Type B pancreatic cell (in vitro differentiated cells): Measurements from ENCODE around the gene ATP5ME. TPM values are rescaled to one million over a fixed set of nuclear protein-coding genes. Genes with fewer than 3 reads are reported as not detected.

Experiments used
- DNase-seq: peaks from one replicate; pipeline ENCODE4 v3.0.0; 2021; ENCODE audit warnings: mixed read lengths; ENCODE audit not compliant: unreplicated experiment; ENCODE audit errors: extremely low spot score
- H3K27ac Mint-ChIP-seq: 2 replicates; pipeline ENCODE4 v1.8.0; 2021; ENCODE audit warnings: mild to moderate bottlenecking, mixed read lengths
- H3K27me3 Mint-ChIP-seq: 2 replicates; pipeline ENCODE4 v1.8.0; 2021; ENCODE audit warnings: mixed read lengths
- H3K36me3 Mint-ChIP-seq: 2 replicates; pipeline ENCODE4 v1.8.0; 2021; ENCODE audit warnings: mixed read lengths
- H3K4me1 Mint-ChIP-seq: one replicate; pipeline ENCODE4 v1.8.0; 2021; ENCODE audit warnings: mixed read lengths; ENCODE audit not compliant: unreplicated experiment
- H3K4me3 Mint-ChIP-seq: 2 replicates; pipeline ENCODE4 v1.8.0; 2021; ENCODE audit warnings: mild to moderate bottlenecking, mixed read lengths
- H3K9me3 Mint-ChIP-seq: 2 replicates; pipeline ENCODE4 v1.8.0; 2021; ENCODE audit warnings: mixed read lengths
- CTCF ChIP-seq: fragments of 200-600 bp; sonication (generic); conservative IDR thresholded peaks from 2 replicates; pipeline ENCODE4 v1.5.0; 2021; ENCODE audit warnings: antibody characterized with exemption, mild to moderate bottlenecking
- total RNA-seq: library from RNA; stranded (reverse); gene quantifications from 2 replicates; pipeline ENCODE4 v1.2.1, GENCODE V29; 2021; ENCODE audit warnings: low replicate concordance

ATP5ME gene
- total RNA-seq, 1 donor from 2014 or later, result 285 TPM

DNA sequence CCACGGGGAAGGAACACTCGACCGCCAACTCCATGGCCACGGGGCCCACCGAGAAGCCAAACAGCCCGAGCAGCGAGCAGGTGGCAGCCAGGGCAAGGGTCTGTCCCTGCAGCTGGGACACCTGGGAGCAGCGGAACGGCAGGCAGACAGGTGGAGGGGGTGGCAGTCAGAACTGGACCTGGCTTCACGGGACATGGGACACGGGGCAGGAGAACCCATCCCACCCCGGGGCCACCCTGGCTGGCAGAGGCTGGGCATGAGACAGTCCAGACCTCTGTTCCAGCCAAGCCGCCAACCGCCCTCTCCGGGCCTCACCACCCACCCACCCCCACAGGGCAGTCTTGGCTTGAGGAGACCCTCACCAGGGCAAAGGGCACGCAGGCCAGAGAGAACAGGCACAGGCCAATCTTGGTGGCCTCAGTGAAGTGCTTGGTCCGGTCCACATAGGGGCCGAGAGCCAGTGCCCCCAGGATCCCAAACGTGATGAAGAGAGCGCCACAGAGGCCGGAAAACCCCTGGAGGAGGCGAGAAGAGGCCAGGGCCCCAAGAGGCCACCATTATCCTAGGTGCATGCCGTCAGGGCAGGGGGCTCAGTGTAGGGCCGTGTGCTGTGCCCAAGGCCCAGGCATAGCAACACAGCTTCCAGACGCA lies 9.3 kb upstream of the ATP5ME start:
- H3K4me3 Mint-ChIP-seq, result no peak overlapping the region
- DNase-seq, result no peak

GRCh38 chr4:682490-683172 lies 8.6 kb upstream of the ATP5ME start:
- no peaks in the 10 kb centered on the region for H3K9me3 Mint-ChIP-seq
- TF ChIP-seq CTCF, result no peak
- no peaks in the 10 kb centered on the region for H3K36me3 Mint-ChIP-seq
- no peak for DNase-seq
- peak overlapping the region; percentile 41 for H3K4me3 Mint-ChIP-seq
- H3K27me3 Mint-ChIP-seq, result no peaks in the 10 kb centered on the region
- no peak overlapping the region for H3K27ac Mint-ChIP-seq
- H3K4me1 Mint-ChIP-seq, result peaks cover 1% of the 10 kb centered on the region

More for the DNA sequence above, 9.3 kb upstream of the ATP5ME start:
- Mint-ChIP-seq H3K9me3 (no peaks in the 10 kb centered on the region), H3K36me3 (no peaks in the 10 kb centered on the region), H3K27me3 (no peaks in the 10 kb centered on the region), H3K4me1 (peaks cover 3% of the 10 kb centered on the region), H3K27ac (peak overlapping the region; percentile 16)
- no peak for TF ChIP-seq CTCF

DNA sequence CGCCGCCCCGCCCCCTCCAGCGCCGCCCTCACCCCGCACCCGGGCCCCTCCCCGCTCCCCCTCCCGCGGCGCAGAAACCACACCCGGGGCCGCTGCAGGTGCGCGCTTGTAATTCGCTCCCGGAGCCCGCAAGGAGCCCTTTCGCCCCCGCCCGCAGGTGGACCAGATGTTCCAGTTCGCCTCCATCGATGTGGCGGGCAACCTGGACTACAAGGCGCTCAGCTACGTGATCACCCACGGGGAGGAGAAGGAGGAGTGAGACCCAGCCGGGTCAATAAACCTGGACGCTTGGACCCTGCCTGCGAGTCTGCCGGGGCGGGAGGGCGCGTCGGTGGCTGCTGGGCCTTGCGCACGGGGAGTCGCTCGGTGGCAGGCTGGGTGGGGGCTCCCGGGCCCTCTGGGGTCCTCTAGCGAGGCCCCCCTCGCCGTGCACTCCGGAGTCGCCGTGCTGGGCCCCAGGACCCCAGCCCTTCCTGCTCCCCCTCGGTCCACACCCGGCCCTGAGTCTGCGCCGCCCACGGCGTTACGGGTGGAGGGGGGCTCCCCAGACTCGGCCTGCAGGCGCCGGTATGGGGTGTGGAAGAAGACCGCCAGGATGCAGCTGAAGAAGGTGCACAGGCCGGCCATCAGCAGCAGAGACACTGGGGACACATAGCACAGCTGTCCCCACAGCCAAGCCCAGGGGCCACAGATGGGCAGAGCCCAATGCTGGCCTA lies 7.8 kb upstream of the ATP5ME start:
- Mint-ChIP-seq H3K4me3 (peak overlapping the region; percentile 47), H3K27me3 (no peaks in the 10 kb centered on the region), H3K4me1 (no peaks in the 10 kb centered on the region), H3K36me3 (no peaks in the 10 kb centered on the region), H3K9me3 (no peaks in the 10 kb centered on the region), H3K27ac (no peak overlapping the region)
- peak; percentile 72 for DNase-seq
- no peak for TF ChIP-seq CTCF

- TF ChIP-seq CTCF, result no peak
- Mint-ChIP-seq H3K4me1 (no peaks in the 10 kb centered on the region), H3K36me3 (no peaks in the 10 kb centered on the region), H3K9me3 (no peaks in the 10 kb centered on the region), H3K27me3 (no peaks in the 10 kb centered on the region), H3K4me3 (peak overlapping the region; percentile 64), H3K27ac (no peak overlapping the region)
- DNase-seq, result peak; percentile 74
Observed at GRCh38 chr4:680928-681645, 7.0 kb upstream of the ATP5ME start.

GRCh38 chr4:680551-680927 lies 6.5 kb upstream of the ATP5ME start:
- Mint-ChIP-seq H3K9me3 (no peaks in the 10 kb centered on the region), H3K4me1 (no peaks in the 10 kb centered on the region), H3K27ac (no peak overlapping the region), H3K36me3 (no peaks in the 10 kb centered on the region), H3K4me3 (peak overlapping the region; percentile 64), H3K27me3 (no peaks in the 10 kb centered on the region)
- no peak for DNase-seq
- TF ChIP-seq CTCF, result no peak
